IMR-90 (cell line): ENCODE data around the gene LTN1. TPM values are rescaled to one million over a fixed set of nuclear protein-coding genes. Genes with fewer than 3 reads are reported as not detected.
"Not testable (repeated sequence)": the region's sequence is repeated elsewhere in the genome, so short reads cannot be mapped to it uniquely, and the experiment has no call there.

ENCODE experiments used
- ATAC-seq: fragments of 200-7000 bp; cut with Tn5 transposase; 2 replicates; pipeline ENCODE4 v1.9.1; 2020; ENCODE audit warnings: low read depth, mild to moderate bottlenecking, moderate library complexity
- BruUV-seq: library from RNA; stranded (reverse); fragments of 400-500 nt; replicated peaks from 2 replicates; lab custom pipeline; 2021; lab: Mats Ljungman, UMichigan
- CTCF ChIA-PET: fragments of 300-600 bp; formaldehyde crosslinking; extraction: SDS; loops from one replicate; lab custom pipeline; 2021; ENCODE audit warnings: antibody characterized with exemption; lab: Yijun Ruan, JAX
- POLR2A ChIA-PET: fragments of 300-600 bp; sonication (Branson Sonifier 250); formaldehyde crosslinking; loops from one replicate; lab custom pipeline; 2022; ENCODE audit warnings: antibody characterized with exemption; ENCODE audit not compliant: unreplicated experiment; lab: Charles Lee
- DNase-seq: peaks from one replicate; pipeline ENCODE4 v3.0.0; 2013
- H2AFZ ChIP-seq: replicated peaks from 2 replicates; pipeline ENCODE3; 2013; ENCODE audit warnings: low read length, mild to moderate bottlenecking; ENCODE audit not compliant: poor library complexity
- H2AK5ac ChIP-seq: 2 replicates; pipeline ENCODE4 v1.6.1; 2013; ENCODE audit warnings: low read depth, low read length, inconsistent platforms
- H2AK9ac ChIP-seq: replicated peaks from 2 replicates; pipeline ENCODE3; 2013; ENCODE audit warnings: mild to moderate bottlenecking, low read depth, low read length, moderate library complexity; ENCODE audit not compliant: poor library complexity
- H2BK120ac ChIP-seq: 2 replicates; pipeline ENCODE4 v1.6.1; 2013; ENCODE audit warnings: low read depth, low read length, inconsistent platforms
- H2BK15ac ChIP-seq: 3 replicates; pipeline ENCODE4 v1.6.1; 2013; ENCODE audit warnings: low read depth, low read length, inconsistent platforms
- H2BK20ac ChIP-seq: 2 replicates; pipeline ENCODE4 v1.6.1; 2013; ENCODE audit warnings: low read depth, mild to moderate bottlenecking, inconsistent platforms, low read length, moderate library complexity
- H2BK5ac ChIP-seq: 2 replicates; pipeline ENCODE4 v1.6.1; 2013; ENCODE audit warnings: mild to moderate bottlenecking, low read depth, low read length, inconsistent platforms; ENCODE audit not compliant: poor library complexity, severe bottlenecking
- H3K14ac ChIP-seq: replicated peaks from 2 replicates; pipeline ENCODE4 v1.6.1; 2013; ENCODE audit warnings: low read depth, low read length, inconsistent platforms
- H3K18ac ChIP-seq: 2 replicates; pipeline ENCODE4 v1.6.1; 2013; ENCODE audit warnings: low read depth, low read length, control low read depth
- H3K23ac ChIP-seq: 2 replicates; pipeline ENCODE4 v1.6.1; 2013; ENCODE audit warnings: low read depth, low read length, inconsistent platforms
- H3K27ac ChIP-seq: 2 replicates; pipeline ENCODE4 v1.5.1; 2013; ENCODE audit warnings: mild to moderate bottlenecking, control low read depth, low read length; ENCODE audit not compliant: insufficient read depth
- H3K27me3 ChIP-seq: 2 replicates; pipeline ENCODE4 v1.6.1; 2013; ENCODE audit warnings: low read length; ENCODE audit not compliant: control insufficient read depth, insufficient read depth
- H3K36me3 ChIP-seq: 2 replicates; pipeline ENCODE4 v1.6.1; 2013; ENCODE audit warnings: low read length, mixed read lengths; ENCODE audit not compliant: control insufficient read depth, insufficient read depth
- H3K4ac ChIP-seq: 2 replicates; pipeline ENCODE4 v1.6.1; 2013; ENCODE audit warnings: low read depth, low read length, inconsistent platforms
- H3K4me1 ChIP-seq: 2 replicates; pipeline ENCODE4 v1.6.1; 2013; ENCODE audit warnings: low read length, mixed read lengths; ENCODE audit not compliant: control insufficient read depth, insufficient read depth
- H3K4me2 ChIP-seq: 2 replicates; pipeline ENCODE4 v1.6.1; 2013; ENCODE audit warnings: low read depth, mild to moderate bottlenecking, control low read depth, low read length, moderate library complexity
- H3K4me3 ChIP-seq: 2 replicates; pipeline ENCODE4 v1.5.1; 2013; ENCODE audit warnings: low read depth, mild to moderate bottlenecking, control low read depth, low read length, moderate library complexity; ENCODE audit not compliant: insufficient read depth
- H3K56ac ChIP-seq: 2 replicates; pipeline ENCODE4 v1.6.1; 2013; ENCODE audit warnings: low read length, inconsistent platforms; ENCODE audit not compliant: insufficient read depth; ENCODE audit errors: extremely low read depth
- H3K79me1 ChIP-seq, 2 experiments: 2 replicates each; pipeline ENCODE4 v1.6.1; 2013; ENCODE audit warnings: low read length in 2 of 2, inconsistent platforms in 1 of 2, low read depth in 1 of 2
- H3K9ac ChIP-seq: 2 replicates; pipeline ENCODE4 v1.6.1; 2013; ENCODE audit warnings: low read depth, low read length, control low read depth
- H3K9me1 ChIP-seq: 2 replicates; pipeline ENCODE4 v1.6.1; 2013; ENCODE audit warnings: low read length, inconsistent platforms; ENCODE audit not compliant: insufficient read depth
- H3K9me3 ChIP-seq: 2 replicates; pipeline ENCODE4 v1.6.1; 2013; ENCODE audit warnings: low read length; ENCODE audit not compliant: control insufficient read depth, insufficient read depth
- H4K20me1 ChIP-seq: 2 replicates; pipeline ENCODE4 v1.6.1; 2013; ENCODE audit warnings: low read length, inconsistent platforms; ENCODE audit not compliant: insufficient read depth
- H4K5ac ChIP-seq: 2 replicates; pipeline ENCODE4 v1.6.1; 2013; ENCODE audit warnings: mild to moderate bottlenecking, low read depth, low read length, control low read depth
- H4K8ac ChIP-seq, 2 experiments: 2 replicates each; pipeline ENCODE4 v1.6.1; 2013; ENCODE audit warnings: low read depth in 2 of 2, low read length in 2 of 2, control low read depth in 1 of 2, inconsistent platforms in 1 of 2
- H4K91ac ChIP-seq: 2 replicates; pipeline ENCODE4 v1.6.1; 2013; ENCODE audit warnings: low read depth, low read length, inconsistent platforms; ENCODE audit not compliant: insufficient read depth
- WGBS, 2 experiments: methylation state at CpG; one replicate each; pipeline versions ENCODE4 v1.1.5 to v1.1.7; 2013; ENCODE audit warnings: missing lambda C conversion rate in 2 of 2; ENCODE audit not compliant: insufficient read length in 1 of 2; ENCODE audit errors: extremely low coverage in 2 of 2; 5-methylcytosine and 5-hydroxymethylcytosine counted together
- dilution Hi-C: fragments of 300-500 bp; cut with HindIII; formaldehyde crosslinking; loops from one replicate; pipeline ENCODE4 v1.14.3; 2018; ENCODE audit warnings: low sequenced_read_pairs; ENCODE audit not compliant: unreplicated experiment
- in situ Hi-C: fragments of 300-500 bp; cut with MboI; formaldehyde crosslinking; loops from 3 replicates; pipeline ENCODE4 v1.14.3; 2019; ENCODE audit warnings: low sequenced_read_pairs, inconsistent platforms, mixed read lengths
- intact Hi-C: fragments of 100-400 bp; cut with micrococcal nuclease; formaldehyde crosslinking; loops from 2 replicates; pipeline ENCODE4 v1.10.0; 2022
- polyA plus RNA-seq, 3 experiments: library from polyadenylated mRNA; depleted of rRNA; stranded (reverse); fragments of >200 nt; gene quantifications; 2 replicates each; pipeline ENCODE4 v1.2.3, GENCODE V29; 2012; ENCODE audit warnings: low replicate concordance in 1 of 3
- total RNA-seq: library from RNA; depleted of rRNA; stranded (reverse); fragments of >200 nt; gene quantifications from 2 replicates; pipeline ENCODE4 v1.2.3, GENCODE V29; 2012

Gene LTN1
- total and polyA plus RNA-seq, 2 of the 4 experiments (the other 2 are of a cell fraction) = 6.7 to 35.5 TPM

GRCh38 chr21:29011236-29011635 lies 18.6 kb upstream of the LTN1 start:
- H3K27ac ChIP-seq, H4K8ac ChIP-seq, H3K9ac ChIP-seq, H2AK9ac ChIP-seq, CTCF ChIA-PET, H2BK5ac ChIP-seq, H3K4me2 ChIP-seq, DNase-seq, H3K9me3 ChIP-seq, POLR2A ChIA-PET, dilution Hi-C loops, H3K23ac ChIP-seq, BruUV-seq, H3K9me1 ChIP-seq, ATAC-seq, intact Hi-C loops, H3K18ac ChIP-seq, H3K14ac ChIP-seq, H3K27me3 ChIP-seq, H4K5ac ChIP-seq, H2BK15ac ChIP-seq, H3K4ac ChIP-seq, H3K4me3 ChIP-seq, H4K91ac ChIP-seq, H2BK120ac ChIP-seq, H3K79me1 ChIP-seq, in situ Hi-C loops, H2AK5ac ChIP-seq, H3K4me1 ChIP-seq, H4K20me1 ChIP-seq, H3K56ac ChIP-seq, H2AFZ ChIP-seq, H2BK20ac ChIP-seq: not testable (repeated sequence)
- 100% methylated on average over 3 of the region's 30 CpGs; no CpG with 5 or more reads in 1 of the 2 experiments for WGBS, 2 experiments
- peaks cover 15% of the 10 kb centered on the region for H3K36me3 ChIP-seq
